RPMI7951 (cell line): ENCODE measurements around the gene OXT. TPM values are rescaled to one million over a fixed set of nuclear protein-coding genes. Genes with fewer than 3 reads are reported as not detected.

Experiments
- DNase-seq: peaks from one replicate; pipeline ENCODE4 v3.0.0-alpha.2; 2012; ENCODE audit warnings: low read depth
- total RNA-seq: library from RNA; depleted of rRNA; stranded (reverse); fragments of >200 nt; shearing (Covaris generic); gene quantifications from 2 replicates; pipeline ENCODE4 v1.2.3, GENCODE V29; 2014

Gene OXT
- total RNA-seq, 1 experiment from 2014 or later, result not detected

- no peak for DNase-seq
Measured at GRCh38 chr20:3084283-3084985, 13.0 kb downstream of the OXT start, which contains the start of gene AVP. AVP (minus strand) TSS chr20:3084724; CDS start chr20:3084674, 50 bp downstream.

- no peak for DNase-seq
Measured at GRCh38 chr20:3084986-3085360, 13.6 kb downstream of the OXT start.

DNA sequence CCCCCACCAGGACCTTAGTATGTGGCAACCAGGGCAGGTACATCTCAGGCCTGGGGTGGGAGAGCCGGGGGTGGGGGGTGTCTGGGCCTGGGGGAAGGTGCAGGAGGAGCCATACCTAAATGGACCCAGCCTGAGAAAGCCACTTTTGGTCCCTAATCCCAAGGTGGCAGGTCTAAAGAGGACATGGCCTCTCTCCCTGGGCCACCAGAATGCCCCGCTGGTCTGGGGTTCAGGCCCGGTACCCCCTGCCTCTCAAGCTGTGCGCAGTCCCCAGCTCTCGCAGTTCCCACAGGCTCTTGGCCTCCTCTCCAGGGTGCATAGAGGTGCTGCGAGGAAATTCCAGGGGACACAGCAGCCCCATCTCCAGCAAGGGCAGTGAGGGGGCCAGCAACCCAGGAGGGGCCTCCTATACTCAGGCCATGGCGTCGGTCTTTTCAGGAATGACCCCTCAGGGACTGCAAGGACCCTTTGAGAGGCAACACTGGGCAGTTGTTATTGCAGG, 14.2 kb downstream of the OXT start:
- no peak for DNase-seq

- no peak for DNase-seq
Measured at GRCh38 chr20:3088031-3088430, 16.6 kb downstream of the OXT start.

DNA sequence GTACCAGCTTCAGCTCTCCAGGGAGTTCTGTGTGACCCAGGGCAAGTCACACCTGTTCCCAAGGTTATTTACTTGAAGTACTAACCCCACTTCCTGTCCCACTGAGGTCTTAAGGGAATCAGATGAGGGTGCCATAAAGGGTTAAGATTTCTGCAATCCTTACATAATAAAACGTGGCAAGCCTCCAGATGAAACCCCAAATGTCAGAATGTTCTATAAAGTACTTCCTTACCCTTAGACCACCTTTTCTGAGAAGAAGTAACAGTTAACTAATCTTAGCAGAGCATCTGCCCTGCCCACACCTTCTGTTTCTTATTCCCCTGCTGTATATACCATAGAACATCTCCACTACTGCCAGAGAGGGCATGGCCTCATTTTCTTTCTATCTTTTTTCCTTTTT, 19.1 kb downstream of the OXT start:
- DNase-seq, result no peak

GRCh38 chr20:3092611-3093379, 21.4 kb downstream of the OXT start:
- DNase-seq, result no peak

DNA sequence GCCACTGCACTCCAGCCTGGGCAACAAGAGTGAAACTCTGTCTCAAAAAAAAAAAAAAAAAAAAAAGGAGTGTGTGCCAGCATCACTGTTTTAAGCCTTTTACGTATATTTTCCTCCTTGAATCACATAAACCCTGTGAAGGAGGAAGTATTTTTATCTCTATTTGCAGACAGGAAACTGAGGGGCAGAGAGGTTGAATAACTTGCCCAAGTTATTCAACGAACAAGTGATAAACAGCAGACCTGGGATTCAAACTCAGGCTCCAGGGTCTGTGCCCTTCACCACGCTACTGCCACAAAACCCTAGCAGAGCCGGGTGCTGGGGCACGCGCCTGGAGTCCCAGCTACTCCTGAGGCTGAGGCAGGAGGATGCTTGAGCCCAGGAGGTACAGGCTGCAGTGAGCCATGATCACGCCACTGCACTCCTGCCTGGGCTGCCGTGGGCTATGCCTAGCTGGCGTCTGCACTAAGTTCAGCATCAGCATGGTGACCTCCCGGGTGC, 22.5 kb downstream of the OXT start:
- DNase-seq, result no peak

- no peak for DNase-seq
Measured at GRCh38 chr20:3094848-3095629, 23.6 kb downstream of the OXT start.

DNA sequence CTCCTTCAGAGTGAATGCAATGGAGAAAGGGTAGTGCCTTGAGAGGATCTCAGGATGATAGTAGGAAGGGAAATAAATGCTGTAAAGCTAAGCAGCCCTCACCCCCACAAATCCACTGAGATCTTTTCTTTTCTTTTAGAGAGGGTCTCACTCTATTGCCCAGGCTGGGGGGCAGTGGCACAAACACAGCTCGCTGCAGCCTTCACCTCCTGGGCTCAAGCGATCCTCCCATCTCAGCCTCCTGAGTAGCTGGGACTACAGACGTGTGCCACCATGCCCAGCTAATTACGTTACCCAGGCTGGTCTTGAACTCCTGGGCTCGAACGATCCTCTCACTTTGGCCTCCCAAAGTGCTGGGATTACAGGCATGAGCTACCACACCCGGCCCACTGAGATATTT, 29.1 kb downstream of the OXT start:
- DNase-seq, result no peak

GRCh38 chr20:3101251-3101650, 29.8 kb downstream of the OXT start:
- DNase-seq, result no peak

- DNase-seq, result no peak
Measured at GRCh38 chr20:3101737-3102574, 30.5 kb downstream of the OXT start.

GRCh38 chr20:3102575-3103368, 31.4 kb downstream of the OXT start:
- no peak for DNase-seq

- DNase-seq, result no peak
Measured at GRCh38 chr20:3103369-3104032, 32.1 kb downstream of the OXT start.

GRCh38 chr20:3105256-3106137, 34.1 kb downstream of the OXT start:
- no peak for DNase-seq

GRCh38 chr20:3106185-3106584, 34.8 kb downstream of the OXT start:
- no peak for DNase-seq

- no peak for DNase-seq
Measured at GRCh38 chr20:3106658-3107463, 35.4 kb downstream of the OXT start.

DNA sequence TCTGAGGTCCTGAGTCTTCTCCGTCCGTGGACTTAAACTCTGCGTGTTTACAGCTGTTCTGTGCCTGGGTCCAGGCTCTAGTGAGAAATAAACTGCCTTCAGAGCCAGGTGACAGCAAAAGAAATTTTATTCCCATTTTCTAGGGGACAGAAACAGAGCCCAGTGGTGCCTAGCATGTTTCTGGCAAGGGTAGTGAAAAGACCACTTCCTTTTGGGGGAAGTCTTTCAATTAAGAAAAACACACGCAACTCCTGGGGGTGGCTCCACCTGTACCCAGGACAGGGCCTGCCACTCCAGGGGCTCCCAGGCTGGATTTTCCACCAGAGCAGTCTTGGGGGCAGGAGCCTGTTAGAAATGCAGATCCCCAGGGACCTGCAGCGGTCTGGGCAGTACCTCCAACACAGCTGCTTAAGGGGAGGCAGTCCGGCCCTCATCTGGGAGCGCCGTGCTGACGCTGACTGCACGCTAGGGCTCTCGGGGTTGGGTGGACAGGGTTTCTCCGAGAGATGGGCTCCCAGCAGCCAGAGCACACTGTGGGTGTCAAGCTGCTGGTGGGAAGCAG, 36.1 kb downstream of the OXT start:
- no peak for DNase-seq
